SKM-1 treated with dmso at 0.1 percent for 144 hours (cell line): ENCODE measurements around the gene SHQ1.
"Not testable (repeated sequence)": the region's sequence is repeated elsewhere in the genome, so short reads cannot be mapped to it uniquely, and the experiment has no call there.

Experiments used
- DNase-seq: peaks from one replicate; lab custom pipeline; 2025; ENCODE audit not compliant: unreplicated experiment; lab: John Stamatoyannopoulos, UW

Gene SHQ1

GRCh38 chr3:72721683-72722381 is 126.4 kb downstream of the SHQ1 start:
- no peak for DNase-seq

GRCh38 chr3:72720566-72720965 is 127.7 kb downstream of the SHQ1 start:
- no peak for DNase-seq

GRCh38 chr3:72719137-72719536 is 129.1 kb downstream of the SHQ1 start:
- DNase-seq = no peak

- DNase-seq = not testable (repeated sequence)
These were observed 134.1 kb downstream of the SHQ1 start for GRCh38 chr3:72714135-72714534.

- DNase-seq = not testable (repeated sequence)
These were observed 137.8 kb downstream of the SHQ1 start for GRCh38 chr3:72710471-72710870.

GRCh38 chr3:72708441-72708840 is 139.8 kb downstream of the SHQ1 start:
- DNase-seq = no peak

GRCh38 chr3:72702997-72703396 is 145.2 kb downstream of the SHQ1 start:
- DNase-seq = no peak

GRCh38 chr3:72702390-72702789 is 145.9 kb downstream of the SHQ1 start:
- DNase-seq = no peak

- no peak for DNase-seq
These were observed 148.1 kb downstream of the SHQ1 start for GRCh38 chr3:72700106-72700505.

GRCh38 chr3:72699631-72700030 is 148.6 kb downstream of the SHQ1 start:
- DNase-seq = no peak
